HG02763 (cell line): Measurements from ENCODE around the gene PDE4C.
"Not testable (repeated sequence)": the region's sequence is repeated elsewhere in the genome, so short reads cannot be mapped to it uniquely, and the experiment has no call there.

Source experiments
- ATAC-seq: cut with Tn5 transposase; IDR thresholded peaks from one replicate; pipeline ENCODE4 v1.9.1; 2021; ENCODE audit warnings: mild to moderate bottlenecking, moderate library complexity; ENCODE audit not compliant: unreplicated experiment

PDE4C gene

DNA sequence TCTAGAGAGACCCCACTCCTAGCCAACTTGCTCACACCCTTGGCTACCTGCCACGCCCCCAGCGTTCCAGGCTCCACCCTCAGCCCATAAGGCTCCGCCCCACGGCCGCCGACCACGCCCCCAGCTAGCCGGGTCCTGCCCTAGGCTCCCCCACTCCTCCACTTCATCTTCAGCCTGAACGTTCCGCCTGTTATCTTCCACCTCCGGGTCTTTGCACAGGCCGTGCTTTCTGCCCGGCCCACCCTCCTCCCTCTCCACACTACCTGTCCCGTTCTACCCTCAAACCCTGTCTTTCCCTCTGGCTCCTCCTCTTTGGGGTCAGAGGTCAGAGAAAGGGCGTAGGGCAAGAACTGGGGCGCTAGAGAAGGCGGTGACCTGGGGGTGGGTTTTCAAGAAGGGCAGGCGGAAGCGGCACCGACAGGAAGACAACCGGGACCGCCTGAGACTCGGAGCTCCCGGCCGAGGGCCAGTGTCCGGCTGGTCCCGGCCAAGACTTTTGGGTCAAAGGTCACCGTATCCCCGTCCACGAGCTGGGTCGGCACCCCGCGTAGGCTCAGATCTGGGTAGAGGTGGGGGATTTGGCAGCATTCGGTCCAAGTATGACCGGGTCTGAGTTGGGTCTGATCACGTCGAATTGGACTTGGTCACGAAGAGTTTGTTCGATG, 2.2 kb downstream of the PDE4C start:
- no peak for ATAC-seq

DNA sequence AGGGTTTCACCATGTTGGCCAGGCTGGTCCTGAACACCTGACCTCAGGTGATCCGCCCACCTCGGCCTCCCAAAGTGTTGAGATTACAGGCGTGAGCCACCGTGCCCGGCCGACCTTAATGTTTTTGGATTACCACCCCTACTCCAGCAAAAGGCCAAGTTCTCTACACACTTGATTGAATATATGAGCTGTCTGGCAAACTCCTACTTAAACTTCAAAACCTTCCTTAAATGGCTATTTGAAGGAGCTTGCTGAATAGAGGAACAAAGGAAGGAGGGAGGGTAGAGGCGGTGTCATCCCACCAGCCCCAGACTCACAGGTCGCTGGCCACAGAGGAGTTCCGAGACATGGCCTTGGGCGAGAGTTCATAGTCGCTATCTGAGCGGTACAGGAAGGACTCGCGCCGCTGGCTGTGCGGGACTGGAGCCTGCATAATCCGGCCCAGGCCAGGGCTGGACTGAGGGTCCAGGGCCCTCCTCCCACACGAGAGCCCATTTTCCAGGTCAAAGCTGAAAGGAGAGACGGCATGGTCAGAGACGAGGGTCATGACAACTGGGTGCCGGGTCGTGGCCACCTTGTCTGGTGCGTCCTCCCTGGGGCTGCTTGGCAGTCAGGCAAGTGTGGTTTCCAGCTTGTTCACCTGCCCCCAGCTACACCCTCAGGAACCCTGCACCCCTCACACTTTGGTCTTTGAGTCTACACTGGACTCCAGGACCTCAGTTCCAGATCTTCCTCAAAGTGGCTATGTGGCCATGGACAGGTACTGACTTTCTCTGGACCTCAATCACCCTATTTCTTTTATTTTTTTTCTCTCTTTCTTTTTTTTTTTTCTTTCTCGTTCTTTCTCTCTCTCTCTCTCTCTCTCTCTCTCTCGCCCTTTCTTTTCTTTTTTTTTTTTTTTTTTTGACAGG, 4.2 kb downstream of the PDE4C start:
- ATAC-seq: no peak

GRCh38 chr19:18220632-18221275, 5.5 kb downstream of the PDE4C start:
- ATAC-seq: no peak

- no peak for ATAC-seq
These were observed 6.2 kb downstream of the PDE4C start for GRCh38 chr19:18219911-18220631.

GRCh38 chr19:18218600-18218999, 7.6 kb downstream of the PDE4C start:
- no peak for ATAC-seq

- ATAC-seq: no peak
These were observed 8.1 kb downstream of the PDE4C start for GRCh38 chr19:18218159-18218558.

GRCh38 chr19:18216789-18217188, 9.4 kb downstream of the PDE4C start:
- no peak for ATAC-seq

- no peak for ATAC-seq
These were observed 11.3 kb downstream of the PDE4C start for GRCh38 chr19:18214779-18215433.

GRCh38 chr19:18211683-18212082, 14.6 kb downstream of the PDE4C start:
- ATAC-seq: no peak

DNA sequence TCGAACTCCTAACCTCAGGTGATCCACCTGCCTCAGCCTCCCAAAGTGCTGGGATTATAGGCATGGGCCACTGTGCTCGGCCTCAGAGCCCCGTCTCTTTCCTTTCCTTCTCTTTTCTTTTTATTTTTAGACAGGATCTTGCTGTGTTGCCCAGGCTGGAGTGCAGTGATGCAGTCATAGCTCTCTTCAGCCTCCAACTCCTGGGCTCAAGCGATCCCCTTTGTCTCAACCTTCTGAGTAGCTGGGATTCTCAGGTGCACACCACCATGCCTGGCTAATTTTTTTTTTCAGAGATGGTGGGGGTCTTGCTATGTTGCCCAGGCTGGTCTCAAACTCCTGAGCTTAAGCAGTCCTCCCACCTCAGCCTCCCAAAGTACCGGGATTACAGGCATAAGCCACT, 16.3 kb downstream of the PDE4C start:
- ATAC-seq: not testable (repeated sequence)

GRCh38 chr19:18208098-18208951, 17.9 kb downstream of the PDE4C start:
- ATAC-seq: no peak

DNA sequence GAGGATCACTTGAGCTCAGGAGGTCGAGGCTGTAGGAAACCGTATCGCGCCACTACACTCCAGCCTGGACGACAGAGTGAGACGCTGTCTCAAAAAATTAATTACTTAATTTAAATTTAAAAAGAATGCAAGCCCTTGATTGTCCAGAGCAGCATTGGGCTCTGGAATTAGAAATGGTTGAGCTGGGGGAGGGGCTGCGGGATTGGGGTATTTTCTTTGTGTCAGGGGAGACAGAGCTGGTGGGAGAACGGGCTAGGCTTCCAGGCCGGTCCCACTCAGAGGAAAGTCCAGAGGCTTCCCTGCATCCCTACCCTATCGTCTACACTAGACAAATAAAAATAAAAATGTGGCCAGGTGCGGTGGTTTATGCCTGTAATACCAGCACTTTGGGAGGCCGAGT, 20.2 kb downstream of the PDE4C start:
- ATAC-seq: no peak

GRCh38 chr19:18205200-18205892, 20.9 kb downstream of the PDE4C start:
- no peak for ATAC-seq

- peak; percentile 11 for ATAC-seq
These were observed 21.6 kb downstream of the PDE4C start for GRCh38 chr19:18204394-18205199.

GRCh38 chr19:18203863-18204393, 22.3 kb downstream of the PDE4C start, which contains the start of gene RAB3A:
TSS of gene RAB3A (minus strand) at chr19:18204042. CDS start at chr19:18202740, 1,302 bp downstream.
- ATAC-seq: peak; percentile 88

DNA sequence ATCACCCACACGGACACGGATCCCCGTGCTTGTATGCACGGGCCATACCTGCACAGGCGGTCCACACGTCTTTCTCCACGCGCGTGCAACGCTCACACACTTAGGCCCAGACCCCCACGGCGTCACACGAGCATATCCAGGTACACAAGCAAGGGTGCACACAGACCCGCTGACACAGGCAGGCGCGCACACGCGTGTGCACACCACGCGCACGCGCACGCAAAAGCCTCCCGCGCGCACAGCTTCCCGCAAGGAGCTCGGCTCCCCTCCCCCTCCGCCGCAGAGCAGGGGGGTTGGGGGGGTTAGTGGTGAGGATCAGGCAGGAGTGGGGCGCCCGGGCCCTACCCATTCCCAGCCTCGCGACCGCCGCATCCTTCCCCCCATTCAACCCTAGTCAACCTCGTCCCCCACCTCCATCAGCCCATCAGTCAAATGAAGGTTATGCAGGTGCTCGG, 22.8 kb downstream of the PDE4C start:
- no peak for ATAC-seq

GRCh38 chr19:18202778-18203407, 23.3 kb downstream of the PDE4C start:
- ATAC-seq: no peak
